SK-N-MC (cell line): ENCODE measurements around the gene SMAD3.
"Not testable (repeated sequence)": the region's sequence is repeated elsewhere in the genome, so short reads cannot be mapped to it uniquely, and the experiment has no call there.

ENCODE experiments used
- EZH2 ChIP-seq: fragments of 200-600 bp; sonication (generic); IDR thresholded peaks from one replicate; pipeline ENCODE4 v1.6.1; 2017; ENCODE audit warnings: antibody characterized with exemption
- POLR2AphosphoS5 ChIP-seq: IDR thresholded peaks from 2 replicates; pipeline ENCODE4 v1.6.1; 2012; ENCODE audit warnings: mild to moderate bottlenecking, low read depth, low read length, borderline replicate concordance

- TF ChIP-seq POLR2AphosphoS5, EZH2: not testable (repeated sequence)
Observed at GRCh38 chr15:67075555-67076135, 10.2 kb downstream of the SMAD3 start.
